HepG2 (cell line): Measurements from ENCODE around the gene APBB2.

Source experiments
- CBX5 ChIP-seq: sonication (generic); formaldehyde crosslinking; IDR thresholded peaks from 2 replicates; pipeline ENCODE4 v1.4.0; 2020; ENCODE audit warnings: missing genetic modification reagents, borderline replicate concordance
- HDAC2 ChIP-seq: sonication (generic); formaldehyde crosslinking; IDR thresholded peaks from 2 replicates; pipeline ENCODE4 v1.4.0; 2020; ENCODE audit warnings: missing genetic modification reagents
- IRX3 ChIP-seq: sonication (generic); formaldehyde crosslinking; IDR thresholded peaks from 2 replicates; pipeline ENCODE4 v1.8.1; 2023; ENCODE audit warnings: mild to moderate bottlenecking, low read depth, missing genetic modification reagents, borderline replicate concordance
- KDM1A ChIP-seq: IDR thresholded peaks from 2 replicates; pipeline ENCODE4 v1.6.1; 2016; ENCODE audit warnings: missing compliant biosample characterization
- POLR2A ChIP-seq, 2 experiments: IDR thresholded peaks; 2 replicates each; pipeline ENCODE4 v1.6.1; 2011; ENCODE audit warnings: low read depth in 2 of 2, low read length in 2 of 2, mild to moderate bottlenecking in 1 of 2, moderate library complexity in 1 of 2; ENCODE audit not compliant: insufficient read depth in 1 of 2
- POLR2AphosphoS5 ChIP-seq: IDR thresholded peaks from 2 replicates; pipeline ENCODE4 v1.6.1; 2012; ENCODE audit warnings: low read depth, low read length
- SRY ChIP-seq: sonication (generic); formaldehyde crosslinking; IDR thresholded peaks from 2 replicates; pipeline ENCODE4 v1.8.0; 2022; ENCODE audit warnings: mild to moderate bottlenecking, missing genetic modification reagents
- SUZ12 ChIP-seq: fragments of 150-350 bp; IDR thresholded peaks from 2 replicates; pipeline ENCODE4 v1.6.1; 2014; ENCODE audit warnings: low read depth, low read length
- TAF1 ChIP-seq: sonication (generic); formaldehyde crosslinking; IDR thresholded peaks from 2 replicates; pipeline ENCODE4 v1.4.0; 2020; ENCODE audit warnings: missing genetic modification reagents
- U2AF2 ChIP-seq: fragments of 200-400 bp; formaldehyde crosslinking; IDR thresholded peaks from 2 replicates; pipeline ENCODE4 v1.6.1; 2017; ENCODE audit warnings: low read depth, mild to moderate bottlenecking, low read length
- ZBTB38 ChIP-seq: sonication (generic); formaldehyde crosslinking; IDR thresholded peaks from 2 replicates; pipeline ENCODE4 v1.5.1; 2020; ENCODE audit warnings: mild to moderate bottlenecking, missing genetic modification reagents
- ZNF841 ChIP-seq: sonication (generic); formaldehyde crosslinking; IDR thresholded peaks from 2 replicates; pipeline ENCODE4 v1.8.1; 2023; ENCODE audit warnings: missing genetic modification reagents, borderline replicate concordance
- TF ChIP-seq, protein P1 (sequence below): sonication (generic); formaldehyde crosslinking; IDR thresholded peaks from 2 replicates; pipeline ENCODE4 v1.5.0; 2020; ENCODE audit warnings: mild to moderate bottlenecking, missing genetic modification reagents, moderate library complexity

DNA sequence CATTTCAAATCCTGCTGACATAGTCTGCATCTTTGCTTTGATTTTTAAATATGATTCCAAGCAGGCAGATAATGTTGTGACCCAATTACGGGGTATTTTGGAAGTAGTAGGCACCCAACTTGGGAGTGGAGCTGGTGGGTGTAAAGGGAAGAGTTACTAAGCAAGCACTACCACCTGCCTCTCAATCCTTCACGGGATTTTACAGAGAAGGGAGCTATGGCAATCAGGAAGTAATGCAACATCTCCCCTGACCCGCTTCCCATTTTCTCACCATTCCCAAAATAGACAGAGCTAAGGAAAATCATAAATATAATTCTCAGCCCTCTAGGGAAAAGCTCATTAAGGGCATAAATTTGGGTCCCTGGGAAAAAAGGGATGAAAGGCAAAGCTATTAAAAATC is 9.2 kb downstream of the APBB2 start:
- TF ChIP-seq KDM1A (CRISPR knock-in tag) (no peak), SUZ12 (no peak), TAF1 (CRISPR knock-in tag) (no peak), POLR2A (IDR thresholded peaks at IDR 0.05; ENCODE audit: insufficient read depth in 1 of 2, low read depth in 2 of 2, low read length in 2 of 2) (no peak), ZBTB38 (no peak), POLR2AphosphoS5 (no peak), HDAC2 (CRISPR knock-in tag) (no peak), IRX3 (CRISPR knock-in tag) (no peak), SRY (CRISPR knock-in tag) (no peak), U2AF2 (no peak), ZNF841 (CRISPR knock-in tag) (no peak), CBX5 (no peak)
- TF ChIP-seq, protein P1, sequence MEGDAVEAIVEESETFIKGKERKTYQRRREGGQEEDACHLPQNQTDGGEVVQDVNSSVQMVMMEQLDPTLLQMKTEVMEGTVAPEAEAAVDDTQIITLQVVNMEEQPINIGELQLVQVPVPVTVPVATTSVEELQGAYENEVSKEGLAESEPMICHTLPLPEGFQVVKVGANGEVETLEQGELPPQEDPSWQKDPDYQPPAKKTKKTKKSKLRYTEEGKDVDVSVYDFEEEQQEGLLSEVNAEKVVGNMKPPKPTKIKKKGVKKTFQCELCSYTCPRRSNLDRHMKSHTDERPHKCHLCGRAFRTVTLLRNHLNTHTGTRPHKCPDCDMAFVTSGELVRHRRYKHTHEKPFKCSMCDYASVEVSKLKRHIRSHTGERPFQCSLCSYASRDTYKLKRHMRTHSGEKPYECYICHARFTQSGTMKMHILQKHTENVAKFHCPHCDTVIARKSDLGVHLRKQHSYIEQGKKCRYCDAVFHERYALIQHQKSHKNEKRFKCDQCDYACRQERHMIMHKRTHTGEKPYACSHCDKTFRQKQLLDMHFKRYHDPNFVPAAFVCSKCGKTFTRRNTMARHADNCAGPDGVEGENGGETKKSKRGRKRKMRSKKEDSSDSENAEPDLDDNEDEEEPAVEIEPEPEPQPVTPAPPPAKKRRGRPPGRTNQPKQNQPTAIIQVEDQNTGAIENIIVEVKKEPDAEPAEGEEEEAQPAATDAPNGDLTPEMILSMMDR, result no peak
